ENCODE data around the gene LEF1. TPM values are rescaled to one million over a fixed set of nuclear protein-coding genes. Genes with fewer than 3 reads are reported as not detected.

LEF1 gene
- total RNA-seq, 1 experiment from 2014 or later = 2.8 TPM

DNA sequence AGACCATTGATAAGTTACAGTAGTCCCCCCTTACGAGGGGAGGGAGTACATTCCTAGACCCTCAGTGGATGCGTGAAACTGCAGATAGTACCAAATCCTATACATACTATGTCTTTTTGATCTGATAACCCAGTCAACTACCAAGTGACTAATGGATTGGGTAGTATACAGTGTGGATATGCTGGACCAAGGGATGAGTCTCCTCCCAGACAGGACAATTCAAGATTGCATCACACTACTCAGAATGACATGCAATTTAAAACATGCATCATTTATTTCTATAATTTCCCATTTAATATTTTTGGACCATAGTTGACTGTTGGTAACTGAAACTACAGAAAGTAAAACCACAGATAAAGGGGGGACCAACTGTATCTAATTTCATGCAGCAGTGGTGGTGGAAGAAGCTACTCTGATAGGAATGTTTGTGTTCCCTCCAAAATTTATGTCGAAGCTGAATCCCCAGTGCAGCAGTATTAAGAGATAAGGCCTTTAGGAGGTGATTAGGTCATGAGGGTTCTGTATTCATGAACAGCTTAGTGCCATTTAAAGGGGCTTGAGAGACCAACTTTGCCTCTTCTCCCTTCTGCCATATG, 167.1 kb downstream of the LEF1 start:
- no TSS peak for BruUV-seq (replicated peaks)
- POLR2A ChIA-PET (ENCODE audit: unreplicated experiment) = no interaction called here
- intact Hi-C loops (cut with micrococcal nuclease; ENCODE audit: unreplicated experiment) = no loop called here

DNA sequence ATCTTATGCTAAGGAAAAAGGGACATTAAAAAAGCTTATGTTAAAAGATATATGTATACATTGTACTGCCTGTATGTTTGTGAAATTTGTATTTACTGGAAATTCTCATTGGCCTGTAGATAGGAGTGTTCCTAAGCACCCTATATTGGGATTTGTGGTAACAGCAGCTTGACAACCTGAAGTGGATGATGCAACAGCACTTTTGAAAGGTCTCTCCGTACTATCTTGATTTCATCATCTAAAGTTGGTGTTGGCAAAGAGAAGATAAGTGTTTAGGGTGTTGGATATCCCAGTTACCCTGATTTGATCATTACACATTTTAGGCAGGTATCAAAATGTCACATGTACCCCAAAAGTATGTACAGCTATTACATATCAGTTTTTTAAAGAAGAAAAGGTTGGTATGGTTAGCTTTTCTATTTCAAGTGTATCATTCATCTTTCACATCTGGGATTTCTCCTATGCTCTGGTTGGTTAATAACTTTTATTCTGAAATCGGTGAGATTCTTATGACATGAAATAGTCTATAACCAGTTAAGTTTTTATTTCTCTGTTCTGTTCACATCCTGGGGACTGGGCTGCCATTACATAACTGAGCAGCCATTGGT, 168.7 kb downstream of the LEF1 start:
- Histone ChIP-seq H4K20me1 (ENCODE audit: insufficient read depth) (no peaks in the 10 kb centered on the region), H3K9me3 (ENCODE audit: insufficient read depth, low read depth) (no peaks in the 10 kb centered on the region), H3F3A (ENCODE audit: insufficient read depth, low read depth) (no peaks in the 10 kb centered on the region), H3K27ac (no peak overlapping the region), H3K4me2 (no peak overlapping the region), H3K79me2 (ENCODE audit: low read depth) (no peaks in the 10 kb centered on the region; the same call in 1 of the 2 replicates), H3K27me3 (ENCODE audit: insufficient read depth, low read depth) (no peaks in the 10 kb centered on the region), H2AFZ (no peak overlapping the region), H3K9me2 (ENCODE audit: insufficient read depth) (no peaks in the 10 kb centered on the region), H3K4me1 (replicated peaks; ENCODE audit: insufficient read depth) (no peaks in the 10 kb centered on the region), H3K36me3 (ENCODE audit: low read depth) (no peaks in the 10 kb centered on the region), H3K4me3 (no peak overlapping the region)
- TF ChIP-seq, protein P1, sequence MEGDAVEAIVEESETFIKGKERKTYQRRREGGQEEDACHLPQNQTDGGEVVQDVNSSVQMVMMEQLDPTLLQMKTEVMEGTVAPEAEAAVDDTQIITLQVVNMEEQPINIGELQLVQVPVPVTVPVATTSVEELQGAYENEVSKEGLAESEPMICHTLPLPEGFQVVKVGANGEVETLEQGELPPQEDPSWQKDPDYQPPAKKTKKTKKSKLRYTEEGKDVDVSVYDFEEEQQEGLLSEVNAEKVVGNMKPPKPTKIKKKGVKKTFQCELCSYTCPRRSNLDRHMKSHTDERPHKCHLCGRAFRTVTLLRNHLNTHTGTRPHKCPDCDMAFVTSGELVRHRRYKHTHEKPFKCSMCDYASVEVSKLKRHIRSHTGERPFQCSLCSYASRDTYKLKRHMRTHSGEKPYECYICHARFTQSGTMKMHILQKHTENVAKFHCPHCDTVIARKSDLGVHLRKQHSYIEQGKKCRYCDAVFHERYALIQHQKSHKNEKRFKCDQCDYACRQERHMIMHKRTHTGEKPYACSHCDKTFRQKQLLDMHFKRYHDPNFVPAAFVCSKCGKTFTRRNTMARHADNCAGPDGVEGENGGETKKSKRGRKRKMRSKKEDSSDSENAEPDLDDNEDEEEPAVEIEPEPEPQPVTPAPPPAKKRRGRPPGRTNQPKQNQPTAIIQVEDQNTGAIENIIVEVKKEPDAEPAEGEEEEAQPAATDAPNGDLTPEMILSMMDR (conservative IDR thresholded peaks at IDR 0.05) = no peak
- TF ChIP-seq EZH2 (IDR thresholded peaks at IDR 0.05; ENCODE audit: low read depth) = no peak
- no TSS peak for BruUV-seq (replicated peaks)
- POLR2A ChIA-PET (ENCODE audit: unreplicated experiment) = no interaction called here
- CTCF ChIA-PET = no interaction called here
- intact Hi-C loops (cut with micrococcal nuclease; ENCODE audit: unreplicated experiment) = no loop called here
- DNase-seq = no peak

More for the DNA sequence above, 167.1 kb downstream of the LEF1 start:
- H3F3A ChIP-seq (ENCODE audit: insufficient read depth, low read depth) = no peaks in the 10 kb centered on the region
- H2AFZ ChIP-seq = no peak overlapping the region
- CTCF ChIA-PET = no interaction called here
- no peaks in the 10 kb centered on the region for H3K9me3 ChIP-seq (ENCODE audit: insufficient read depth, low read depth)
- H3K27me3 ChIP-seq (ENCODE audit: insufficient read depth, low read depth) = no peaks in the 10 kb centered on the region
- no peak overlapping the region for H3K4me2 ChIP-seq
- no peaks in the 10 kb centered on the region for H4K20me1 ChIP-seq (ENCODE audit: insufficient read depth)
- no peaks in the 10 kb centered on the region for H3K79me2 ChIP-seq (ENCODE audit: low read depth)
- no peaks in the 10 kb centered on the region for H3K36me3 ChIP-seq (ENCODE audit: low read depth)
- no peak overlapping the region for H3K27ac ChIP-seq
- no peak overlapping the region for H3K4me3 ChIP-seq
- DNase-seq = no peak
- H3K4me1 ChIP-seq (replicated peaks; ENCODE audit: insufficient read depth) = no peaks in the 10 kb centered on the region
- no peak for TF ChIP-seq EZH2 (IDR thresholded peaks at IDR 0.05; ENCODE audit: low read depth)
- TF ChIP-seq, protein P1 (conservative IDR thresholded peaks at IDR 0.05) = no peak
- no peaks in the 10 kb centered on the region for H3K9me2 ChIP-seq (ENCODE audit: insufficient read depth)

DNA sequence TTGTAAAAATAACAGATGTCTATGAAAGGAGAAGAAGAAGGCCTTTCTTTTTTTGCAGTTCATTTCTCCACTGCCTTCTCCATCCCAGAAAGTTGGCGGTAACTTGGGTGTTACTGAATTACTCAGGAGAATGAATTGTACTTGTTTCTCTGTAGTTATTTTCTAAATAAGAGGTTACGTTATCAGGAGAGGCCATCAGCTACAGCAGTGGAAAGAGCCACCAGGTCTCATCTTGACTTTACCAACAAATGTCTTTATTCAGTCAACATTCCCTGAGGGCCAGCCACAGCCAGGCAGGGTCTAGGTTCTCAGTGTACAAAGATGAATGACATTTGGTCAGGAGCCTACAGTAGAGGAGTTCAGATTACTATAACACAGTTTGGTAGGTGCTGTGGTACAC, 170.9 kb downstream of the LEF1 start:
- Histone ChIP-seq H3K9me3 (ENCODE audit: insufficient read depth, low read depth) (no peaks in the 10 kb centered on the region), H3K27ac (no peak overlapping the region), H3K79me2 (ENCODE audit: low read depth) (peaks cover 9% of the 10 kb centered on the region), H3K27me3 (ENCODE audit: insufficient read depth, low read depth) (no peaks in the 10 kb centered on the region), H3K4me3 (no peak overlapping the region), H2AFZ (no peak overlapping the region), H3K9me2 (ENCODE audit: insufficient read depth) (no peaks in the 10 kb centered on the region), H3K4me1 (replicated peaks; ENCODE audit: insufficient read depth) (no peaks in the 10 kb centered on the region), H4K20me1 (ENCODE audit: insufficient read depth) (no peaks in the 10 kb centered on the region), H3F3A (ENCODE audit: insufficient read depth, low read depth) (no peaks in the 10 kb centered on the region), H3K4me2 (no peak overlapping the region), H3K36me3 (ENCODE audit: low read depth) (no peaks in the 10 kb centered on the region)
- ChIA-PET CTCF (no interaction called here), POLR2A (ENCODE audit: unreplicated experiment) (no interaction called here)
- no peak for DNase-seq
- no peak for TF ChIP-seq EZH2 (IDR thresholded peaks at IDR 0.05; ENCODE audit: low read depth)
- TF ChIP-seq, protein P1 (conservative IDR thresholded peaks at IDR 0.05) = no peak
- no TSS peak for BruUV-seq (replicated peaks)
- intact Hi-C loops (cut with micrococcal nuclease; ENCODE audit: unreplicated experiment) = no loop called here

Other genes starting within 250 kb of the LEF1 start
- gene CYP2U1, start 237.4 kb downstream of the LEF1 start, total RNA-seq (2021) = 1.1 and 1.3 TPM in 2 replicates
- gene HADH, start 179.0 kb downstream of the LEF1 start, total RNA-seq (2021) = 36.8 and 45.0 TPM in 2 replicates